GM13976 (cell line): ENCODE data around the gene DSP.

ENCODE experiments used
- DNase-seq: peaks from one replicate; pipeline ENCODE4 v3.0.0; 2012; ENCODE audit warnings: low spot score
- in situ Hi-C: fragments of 300-500 bp; cut with MboI; formaldehyde crosslinking; loops from one replicate; pipeline ENCODE4 v1.12.0; 2022; ENCODE audit warnings: low sequenced_read_pairs, mixed read lengths, inconsistent platforms; ENCODE audit not compliant: unreplicated experiment
- TF ChIP-seq, protein P1 (sequence below): IDR thresholded peaks from 2 replicates; pipeline ENCODE4 v1.5.1; 2012; ENCODE audit warnings: borderline replicate concordance, mild to moderate bottlenecking; ENCODE audit not compliant: insufficient read depth; ENCODE audit errors: extremely low read depth, missing control alignments, control extremely low read depth

DSP gene, protein sequence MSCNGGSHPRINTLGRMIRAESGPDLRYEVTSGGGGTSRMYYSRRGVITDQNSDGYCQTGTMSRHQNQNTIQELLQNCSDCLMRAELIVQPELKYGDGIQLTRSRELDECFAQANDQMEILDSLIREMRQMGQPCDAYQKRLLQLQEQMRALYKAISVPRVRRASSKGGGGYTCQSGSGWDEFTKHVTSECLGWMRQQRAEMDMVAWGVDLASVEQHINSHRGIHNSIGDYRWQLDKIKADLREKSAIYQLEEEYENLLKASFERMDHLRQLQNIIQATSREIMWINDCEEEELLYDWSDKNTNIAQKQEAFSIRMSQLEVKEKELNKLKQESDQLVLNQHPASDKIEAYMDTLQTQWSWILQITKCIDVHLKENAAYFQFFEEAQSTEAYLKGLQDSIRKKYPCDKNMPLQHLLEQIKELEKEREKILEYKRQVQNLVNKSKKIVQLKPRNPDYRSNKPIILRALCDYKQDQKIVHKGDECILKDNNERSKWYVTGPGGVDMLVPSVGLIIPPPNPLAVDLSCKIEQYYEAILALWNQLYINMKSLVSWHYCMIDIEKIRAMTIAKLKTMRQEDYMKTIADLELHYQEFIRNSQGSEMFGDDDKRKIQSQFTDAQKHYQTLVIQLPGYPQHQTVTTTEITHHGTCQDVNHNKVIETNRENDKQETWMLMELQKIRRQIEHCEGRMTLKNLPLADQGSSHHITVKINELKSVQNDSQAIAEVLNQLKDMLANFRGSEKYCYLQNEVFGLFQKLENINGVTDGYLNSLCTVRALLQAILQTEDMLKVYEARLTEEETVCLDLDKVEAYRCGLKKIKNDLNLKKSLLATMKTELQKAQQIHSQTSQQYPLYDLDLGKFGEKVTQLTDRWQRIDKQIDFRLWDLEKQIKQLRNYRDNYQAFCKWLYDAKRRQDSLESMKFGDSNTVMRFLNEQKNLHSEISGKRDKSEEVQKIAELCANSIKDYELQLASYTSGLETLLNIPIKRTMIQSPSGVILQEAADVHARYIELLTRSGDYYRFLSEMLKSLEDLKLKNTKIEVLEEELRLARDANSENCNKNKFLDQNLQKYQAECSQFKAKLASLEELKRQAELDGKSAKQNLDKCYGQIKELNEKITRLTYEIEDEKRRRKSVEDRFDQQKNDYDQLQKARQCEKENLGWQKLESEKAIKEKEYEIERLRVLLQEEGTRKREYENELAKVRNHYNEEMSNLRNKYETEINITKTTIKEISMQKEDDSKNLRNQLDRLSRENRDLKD (N-terminal part only)

DNA sequence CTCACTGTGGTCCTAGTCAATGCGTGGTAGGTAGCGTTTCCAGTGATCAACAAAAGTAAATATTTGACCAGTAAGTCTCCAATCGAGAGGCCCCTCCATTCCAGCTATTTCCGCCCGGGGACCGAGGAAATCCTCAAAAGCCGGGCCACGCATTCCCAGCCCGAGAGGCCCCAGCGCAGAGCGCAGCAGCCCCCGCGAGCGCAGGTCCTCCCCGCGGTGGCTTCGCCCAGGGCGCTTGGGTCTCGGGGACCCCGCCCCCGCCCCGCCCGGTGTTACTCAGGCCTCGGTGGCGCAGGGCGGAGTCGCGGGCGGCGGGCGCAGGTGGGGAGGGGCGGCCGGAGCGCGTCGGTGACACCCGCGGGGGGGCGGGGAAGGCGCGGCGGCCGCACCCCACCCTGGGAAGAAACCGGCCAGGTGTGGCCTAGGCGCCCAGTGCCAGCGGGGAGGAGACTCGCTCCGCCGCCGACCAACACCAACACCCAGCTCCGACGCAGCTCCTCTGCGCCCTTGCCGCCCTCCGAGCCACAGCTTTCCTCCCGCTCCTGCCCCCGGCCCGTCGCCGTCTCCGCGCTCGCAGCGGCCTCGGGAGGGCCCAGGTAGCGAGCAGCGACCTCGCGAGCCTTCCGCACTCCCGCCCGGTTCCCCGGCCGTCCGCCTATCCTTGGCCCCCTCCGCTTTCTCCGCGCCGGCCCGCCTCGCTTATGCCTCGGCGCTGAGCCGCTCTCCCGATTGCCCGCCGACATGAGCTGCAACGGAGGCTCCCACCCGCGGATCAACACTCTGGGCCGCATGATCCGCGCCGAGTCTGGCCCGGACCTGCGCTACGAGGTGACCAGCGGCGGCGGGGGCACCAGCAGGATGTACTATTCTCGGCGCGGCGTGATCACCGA, at the start of gene DSP:
TSS of gene DSP (plus strand) at position 497 of the 890 bp plus-strand sequence. CDS start at position 742, 245 bp downstream.
- in situ Hi-C loops: no loop called here
- TF ChIP-seq, protein P1, sequence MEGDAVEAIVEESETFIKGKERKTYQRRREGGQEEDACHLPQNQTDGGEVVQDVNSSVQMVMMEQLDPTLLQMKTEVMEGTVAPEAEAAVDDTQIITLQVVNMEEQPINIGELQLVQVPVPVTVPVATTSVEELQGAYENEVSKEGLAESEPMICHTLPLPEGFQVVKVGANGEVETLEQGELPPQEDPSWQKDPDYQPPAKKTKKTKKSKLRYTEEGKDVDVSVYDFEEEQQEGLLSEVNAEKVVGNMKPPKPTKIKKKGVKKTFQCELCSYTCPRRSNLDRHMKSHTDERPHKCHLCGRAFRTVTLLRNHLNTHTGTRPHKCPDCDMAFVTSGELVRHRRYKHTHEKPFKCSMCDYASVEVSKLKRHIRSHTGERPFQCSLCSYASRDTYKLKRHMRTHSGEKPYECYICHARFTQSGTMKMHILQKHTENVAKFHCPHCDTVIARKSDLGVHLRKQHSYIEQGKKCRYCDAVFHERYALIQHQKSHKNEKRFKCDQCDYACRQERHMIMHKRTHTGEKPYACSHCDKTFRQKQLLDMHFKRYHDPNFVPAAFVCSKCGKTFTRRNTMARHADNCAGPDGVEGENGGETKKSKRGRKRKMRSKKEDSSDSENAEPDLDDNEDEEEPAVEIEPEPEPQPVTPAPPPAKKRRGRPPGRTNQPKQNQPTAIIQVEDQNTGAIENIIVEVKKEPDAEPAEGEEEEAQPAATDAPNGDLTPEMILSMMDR: no peak
- peak; percentile 59 for DNase-seq

DNA sequence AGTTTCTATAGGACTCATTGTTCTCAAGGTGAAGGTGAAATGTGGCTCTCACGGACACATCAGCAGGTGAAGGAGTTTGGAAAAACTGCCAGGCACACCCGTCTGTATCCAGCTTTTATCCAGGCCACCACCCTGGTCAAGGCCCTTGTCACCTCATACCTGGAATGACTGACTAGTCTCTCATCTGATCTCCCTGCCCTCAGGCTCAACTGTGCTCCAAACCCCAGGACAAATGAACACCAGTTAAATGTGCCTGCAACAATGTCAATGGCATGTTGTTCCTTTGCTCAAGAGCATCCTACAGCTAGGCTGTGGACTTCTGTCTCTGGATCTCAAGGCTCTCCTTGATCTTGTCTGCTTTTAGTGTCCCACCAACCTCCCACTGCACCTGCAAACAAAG, 47.6 kb upstream of the DSP start:
- no peak for DNase-seq
- TF ChIP-seq, protein P1: no peak
- in situ Hi-C loops: no loop called here

DNA sequence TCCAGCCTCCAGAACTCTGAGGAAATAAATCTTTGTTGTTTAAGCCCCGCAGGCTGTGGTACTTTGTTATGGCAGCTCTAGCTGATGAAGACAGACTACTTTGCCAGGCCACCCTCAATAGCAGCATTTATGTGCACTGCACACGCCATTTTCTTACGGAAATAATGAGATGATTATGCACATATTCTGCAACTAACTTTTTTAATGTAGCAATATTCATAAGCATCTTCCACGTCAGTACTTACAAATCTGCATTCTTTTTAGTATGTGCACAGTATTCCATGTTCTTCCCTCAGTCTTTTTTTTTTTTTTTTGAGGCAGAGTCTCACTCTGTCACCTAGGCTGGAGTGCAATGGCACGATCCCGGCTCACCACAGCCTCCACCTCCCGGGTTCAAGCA, 46.8 kb upstream of the DSP start:
- in situ Hi-C loops: no loop called here
- DNase-seq: no peak
- TF ChIP-seq, protein P1: no peak

DNA sequence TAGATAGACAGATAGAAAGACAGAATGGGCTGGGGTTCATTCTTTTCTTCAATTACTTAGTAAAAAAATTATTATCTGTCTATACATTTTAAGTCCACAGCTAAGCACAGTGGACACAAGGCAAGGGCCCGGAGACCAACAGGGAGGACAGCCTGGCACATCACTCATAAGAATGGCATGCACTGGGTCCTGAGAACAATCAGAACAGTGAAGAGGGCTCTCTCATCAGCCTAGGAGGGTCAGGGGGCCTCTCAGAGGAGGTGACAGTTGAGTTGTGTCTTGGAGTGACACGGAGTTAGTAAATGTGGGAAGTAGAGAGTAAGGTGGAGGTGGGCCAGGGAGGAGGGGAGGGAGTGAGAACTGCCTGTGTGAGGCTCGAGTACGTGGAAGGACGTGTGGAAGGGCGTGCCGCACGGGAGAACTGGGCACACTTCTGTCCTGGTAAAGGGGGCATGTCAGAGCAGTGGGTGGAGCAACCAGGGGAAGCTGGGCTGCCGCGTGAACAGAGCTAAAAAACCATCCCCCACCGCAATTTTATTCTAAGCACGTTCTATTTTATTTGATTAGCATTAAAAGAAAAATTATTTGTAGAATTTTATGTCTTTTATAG, 45.1 kb upstream of the DSP start:
- DNase-seq: no peak
- in situ Hi-C loops: no loop called here
- TF ChIP-seq, protein P1: no peak

DNA sequence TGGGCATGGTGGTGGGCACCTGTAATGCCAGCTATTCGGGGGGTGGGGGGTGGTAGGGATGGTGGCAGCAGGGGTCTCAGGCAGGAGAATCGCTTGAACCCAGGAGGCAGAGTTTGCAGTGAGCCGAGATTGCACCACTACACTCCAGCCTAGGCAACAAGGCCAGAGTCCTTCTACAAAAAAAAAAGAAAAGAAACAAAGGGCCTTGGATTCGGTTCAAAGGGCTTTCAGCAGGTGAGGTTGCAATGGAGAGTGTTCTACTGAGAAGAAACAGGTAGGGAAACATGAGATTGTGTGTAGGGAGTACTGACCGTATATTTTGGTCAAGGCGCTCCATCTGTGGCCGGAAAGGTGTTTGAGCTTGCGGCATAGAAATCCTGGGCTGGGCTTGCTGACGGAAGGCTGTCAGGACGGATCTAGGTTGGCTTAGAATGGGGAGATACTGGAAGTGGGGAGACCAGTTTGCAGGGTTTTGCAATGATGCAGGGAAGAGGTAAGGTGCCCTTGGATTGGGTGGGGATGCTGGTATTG, 40.7 kb upstream of the DSP start:
- in situ Hi-C loops: no loop called here
- DNase-seq: no peak
- TF ChIP-seq, protein P1: no peak
